Caco-2 (cell line): ENCODE measurements around the gene BBC3. TPM values are rescaled to one million over a fixed set of nuclear protein-coding genes. Genes with fewer than 3 reads are reported as not detected.

Experiments
- BruUV-seq: library from RNA; stranded (reverse); fragments of 400-500 nt; replicated peaks from 2 replicates; lab custom pipeline; 2021; lab: Mats Ljungman, UMichigan
- CTCF ChIA-PET: fragments of 300-600 bp; sonication (Branson Sonifier 250); formaldehyde crosslinking; loops from one replicate; lab custom pipeline; 2022; ENCODE audit warnings: antibody characterized with exemption; lab: Charles Lee
- POLR2A ChIA-PET: fragments of 300-600 bp; sonication (Branson Sonifier 250); formaldehyde crosslinking; loops from one replicate; lab custom pipeline; 2022; ENCODE audit warnings: antibody characterized with exemption; lab: Charles Lee
- DNase-seq, 2 experiments: peaks; one replicate each; pipeline versions ENCODE4 v3.0.0 to v3.0.0-alpha.2; 2020 to 2022
- H3K27me3 ChIP-seq: replicated peaks from 2 replicates; pipeline ENCODE4 v1.6.0; 2011; ENCODE audit warnings: low read length; ENCODE audit not compliant: control insufficient read depth, insufficient read depth
- H3K36me3 ChIP-seq: 2 replicates; pipeline ENCODE4 v1.5.1; 2011; ENCODE audit warnings: low read length; ENCODE audit not compliant: control insufficient read depth, insufficient read depth
- H3K4me1 ChIP-seq: fragments of 250-450 bp; sonication (Bioruptor Pico); 2 replicates; pipeline ENCODE4 v1.5.1; 2020; ENCODE audit warnings: mild to moderate bottlenecking
- H3K4me3 ChIP-seq: 2 replicates; pipeline ENCODE4 v1.5.1; 2011; ENCODE audit warnings: low read depth, mild to moderate bottlenecking, control low read depth, low read length
- H3K9me3 ChIP-seq: fragments of 250-450 bp; sonication (Bioruptor Pico); 2 replicates; pipeline ENCODE4 v1.5.1; 2020; ENCODE audit warnings: mild to moderate bottlenecking, moderate library complexity
- H3K27ac Mint-ChIP-seq: one replicate; pipeline ENCODE4 v1.8.0; 2022; ENCODE audit warnings: mixed read lengths; ENCODE audit not compliant: unreplicated experiment
- H3K27me3 Mint-ChIP-seq: one replicate; pipeline ENCODE4 v1.8.0; 2022; ENCODE audit warnings: mixed read lengths; ENCODE audit not compliant: insufficient read depth, unreplicated experiment
- H3K36me3 Mint-ChIP-seq: one replicate; pipeline ENCODE4 v1.8.0; 2022; ENCODE audit warnings: mild to moderate bottlenecking, mixed read lengths; ENCODE audit not compliant: insufficient read depth, unreplicated experiment
- H3K4me1 Mint-ChIP-seq: one replicate; pipeline ENCODE4 v1.8.0; 2022; ENCODE audit warnings: low read depth, mixed read lengths; ENCODE audit not compliant: unreplicated experiment
- H3K4me3 Mint-ChIP-seq: one replicate; pipeline ENCODE4 v1.8.0; 2022; ENCODE audit warnings: mild to moderate bottlenecking, moderate library complexity, mixed read lengths; ENCODE audit not compliant: unreplicated experiment
- H3K9me3 Mint-ChIP-seq: one replicate; pipeline ENCODE4 v1.8.0; 2022; ENCODE audit warnings: mixed read lengths; ENCODE audit not compliant: unreplicated experiment
- CTCF ChIP-seq, 2 experiments: fragments of 200-600 bp in 1 of 2; IDR thresholded peaks; 1 replicate in 1 of 2; 2 replicates in 1 of 2; pipeline versions ENCODE4 v1.5.1 to v1.8.0; 2011 to 2022; ENCODE audit warnings: antibody characterized with exemption in 1 of 2, control low read depth in 1 of 2, inconsistent platforms in 1 of 2, low read depth in 1 of 2, low read length in 1 of 2, mild to moderate bottlenecking in 1 of 2, moderate library complexity in 1 of 2; ENCODE audit not compliant: insufficient read depth in 1 of 2, severe bottlenecking in 1 of 2, unreplicated experiment in 1 of 2
- intact Hi-C: fragments of 100-400 bp; cut with micrococcal nuclease; formaldehyde crosslinking; loops from one replicate; pipeline ENCODE4 v1.10.0; 2022; ENCODE audit not compliant: unreplicated experiment
- total RNA-seq: library from RNA; stranded (reverse); gene quantifications from 2 replicates; pipeline ENCODE4 v1.2.3, GENCODE V29; 2022

Gene BBC3
- total RNA-seq, 1 experiment from 2014 or later: 10.5 TPM

GRCh38 chr19:47240556-47240955 is 9.6 kb upstream of the BBC3 start:
- peaks cover 8% of the 10 kb centered on the region for H3K4me1 Mint-ChIP-seq
- Histone ChIP-seq H3K9me3 (0 out of 2 replicates have a peak, but pooled peaks cover 3% of the 10 kb centered on the region), H3K27me3 (no peaks in the 10 kb centered on the region), H3K36me3 (no peaks in the 10 kb centered on the region), H3K4me1 (peaks cover 14% of the 10 kb centered on the region), H3K4me3 (peak overlapping the region; percentile 4)
- no peak for TF ChIP-seq CTCF (IDR thresholded peaks at IDR 0.05; ENCODE audit: insufficient read depth in 1 of 2, low read depth in 1 of 2, low read length in 1 of 2, severe bottlenecking in 1 of 2, unreplicated experiment in 1 of 2)
- H3K4me3 Mint-ChIP-seq: no peak overlapping the region
- H3K27me3 Mint-ChIP-seq: no peaks in the 10 kb centered on the region
- H3K9me3 Mint-ChIP-seq: no peaks in the 10 kb centered on the region
- ChIA-PET POLR2A (interaction anchor here (0.7 to 1.0 kb wide), 3 partner anchors 15 to 247 kb away, joined by 4 to 6 read pairs (median 6); partner anchors contain the start of gene CCDC9), CTCF (interaction anchor here (0.6 to 1.3 kb wide), 4 partner anchors 14 to 127 kb away, joined by 3 to 8 read pairs (median 6); partner anchors contain the start of gene ZC3H4)
- intact Hi-C loops: loop anchor here (5.0 kb wide), 1 partner anchor 108 kb away; the partner anchor contains the start of gene SAE1
- DNase-seq: no peak
- H3K36me3 Mint-ChIP-seq: peaks cover 7% of the 10 kb centered on the region
- no peak overlapping the region for H3K27ac Mint-ChIP-seq
- BruUV-seq: no TSS peak

GRCh38 chr19:47239610-47240296 is 8.8 kb upstream of the BBC3 start:
- H3K36me3 ChIP-seq: no peaks in the 10 kb centered on the region
- ChIA-PET CTCF (interaction anchor here (0.6 kb wide), 1 partner anchor 212 kb away, joined by 4 read pairs; no protein-coding TSS in a partner anchor), POLR2A (no interaction called here)
- Mint-ChIP-seq H3K27me3 (no peaks in the 10 kb centered on the region), H3K9me3 (no peaks in the 10 kb centered on the region), H3K4me3 (no peak overlapping the region), H3K27ac (no peak overlapping the region), H3K36me3 (peaks cover 7% of the 10 kb centered on the region), H3K4me1 (peaks cover 8% of the 10 kb centered on the region)
- BruUV-seq: no TSS peak
- no peak for TF ChIP-seq CTCF (IDR thresholded peaks at IDR 0.05; ENCODE audit: insufficient read depth in 1 of 2, low read depth in 1 of 2, low read length in 1 of 2, severe bottlenecking in 1 of 2, unreplicated experiment in 1 of 2)
- H3K4me3 ChIP-seq: no peak overlapping the region
- 0 out of 2 replicates have a peak, but pooled peaks cover 3% of the 10 kb centered on the region for H3K9me3 ChIP-seq
- H3K4me1 ChIP-seq: peaks cover 14% of the 10 kb centered on the region
- H3K27me3 ChIP-seq: no peaks in the 10 kb centered on the region
- no peak for DNase-seq
- intact Hi-C loops: loop anchor here (5.0 kb wide), 1 partner anchor 107 kb away; the partner anchor contains the start of gene SAE1

GRCh38 chr19:47239152-47239551 is 8.2 kb upstream of the BBC3 start:
- intact Hi-C loops: no loop called here
- BruUV-seq: no TSS peak
- Histone ChIP-seq H3K4me1 (peaks cover 14% of the 10 kb centered on the region), H3K9me3 (0 out of 2 replicates have a peak, but pooled peaks cover 3% of the 10 kb centered on the region), H3K36me3 (no peaks in the 10 kb centered on the region), H3K4me3 (no peak overlapping the region), H3K27me3 (no peaks in the 10 kb centered on the region)
- no peak overlapping the region for H3K4me3 Mint-ChIP-seq
- no peak overlapping the region for H3K27ac Mint-ChIP-seq
- no peaks in the 10 kb centered on the region for H3K27me3 Mint-ChIP-seq
- no peak for TF ChIP-seq CTCF (IDR thresholded peaks at IDR 0.05; ENCODE audit: insufficient read depth in 1 of 2, low read depth in 1 of 2, low read length in 1 of 2, severe bottlenecking in 1 of 2, unreplicated experiment in 1 of 2)
- H3K36me3 Mint-ChIP-seq: peaks cover 7% of the 10 kb centered on the region
- CTCF ChIA-PET: interaction anchor here (0.6 kb wide), 1 partner anchor 211 kb away, joined by 4 read pairs; no protein-coding TSS in a partner anchor
- DNase-seq: no peak
- POLR2A ChIA-PET: no interaction called here
- H3K4me1 Mint-ChIP-seq: peaks cover 8% of the 10 kb centered on the region
- H3K9me3 Mint-ChIP-seq: no peaks in the 10 kb centered on the region
